K562 (cell line): Measurements from ENCODE around the gene POLD4. TPM values are rescaled to one million over a fixed set of nuclear protein-coding genes. Genes with fewer than 3 reads are reported as not detected.

Source experiments
- FOXP1 ChIP-seq: sonication (generic); formaldehyde crosslinking; IDR thresholded peaks from 2 replicates; pipeline ENCODE4 v1.8.0; 2022; ENCODE audit warnings: mild to moderate bottlenecking, missing genetic modification reagents
- MCM7 ChIP-seq, 2 experiments: fragments of 450-650 bp; IDR thresholded peaks; 2 replicates each; pipeline ENCODE4 v1.6.1; 2016 to 2018
- NCOA1 ChIP-seq: fragments of 450-650 bp; IDR thresholded peaks from 2 replicates; pipeline ENCODE4 v1.6.1; 2016; ENCODE audit warnings: low read depth
- PHB ChIP-seq: fragments of 250-450 bp; sonication (Bioruptor Pico); IDR thresholded peaks from 2 replicates; pipeline ENCODE4 v1.5.0; 2021
- PRMT5 ChIP-seq: sonication (generic); formaldehyde crosslinking; IDR thresholded peaks from 2 replicates; pipeline ENCODE4 v1.5.0; 2020; ENCODE audit warnings: missing genetic modification reagents
- TSC22D4 ChIP-seq: fragments of 450-650 bp; IDR thresholded peaks from 2 replicates; pipeline ENCODE4 v1.6.1; 2016; ENCODE audit warnings: missing genetic modification characterization, missing biosample characterization, control low read depth
- polyA plus RNA-seq, 8 experiments: library from polyadenylated mRNA; depleted of rRNA in 4 of 8; stranded (reverse) in 5 of 8; unstranded in 3 of 8; fragments of >200 nt; fragmentation: Nextera tagmentation in 2 of 8; fragmentation: Illumina TruSeq in 1 of 8; extraction: Ambion mirVana in 2 of 8; extraction: Trizol in 1 of 8; gene quantifications; 2 replicates each; pipeline versions ENCODE4 v1.2.1 to v1.2.3, GENCODE V29; 2011 to 2014; ENCODE audit warnings: inconsistent platforms in 1 of 8, missing spikeins in 1 of 8
- total RNA-seq, 7 experiments: library from RNA; depleted of rRNA in 6 of 7; stranded (reverse); fragments of >200 nt in 6 of 7; fragmentation: Illumina TruSeq in 2 of 7; extraction: Trizol in 2 of 7; gene quantifications; 2 replicates each; pipeline versions ENCODE4 v1.2.1 to v1.2.3, GENCODE V29; 2011 to 2021; ENCODE audit warnings: low replicate concordance in 1 of 7
- TF ChIP-seq, protein P1 (sequence below): fragments of 200-600 bp; sonication (generic); IDR thresholded peaks from one replicate; pipeline ENCODE4 v1.6.1; 2012; ENCODE audit warnings: mild to moderate bottlenecking, low read depth, low read length, inconsistent platforms
- TF ChIP-seq, protein P2 (sequence below), 2 experiments: fragments of 450-650 bp; formaldehyde crosslinking in 1 of 2; IDR thresholded peaks; 2 replicates each; pipeline versions ENCODE4 v1.4.0 to v1.6.1; 2014 to 2020; ENCODE audit warnings: mild to moderate bottlenecking in 2 of 2, borderline replicate concordance in 1 of 2, low read depth in 1 of 2

The POLD4 gene
- total and polyA plus RNA-seq, 9 of the 15 experiments (the other 6 are each of a cell fraction or from before 2014, with no cell fraction given) = 5.8 to 64.5 (median 18.3) TPM

DNA sequence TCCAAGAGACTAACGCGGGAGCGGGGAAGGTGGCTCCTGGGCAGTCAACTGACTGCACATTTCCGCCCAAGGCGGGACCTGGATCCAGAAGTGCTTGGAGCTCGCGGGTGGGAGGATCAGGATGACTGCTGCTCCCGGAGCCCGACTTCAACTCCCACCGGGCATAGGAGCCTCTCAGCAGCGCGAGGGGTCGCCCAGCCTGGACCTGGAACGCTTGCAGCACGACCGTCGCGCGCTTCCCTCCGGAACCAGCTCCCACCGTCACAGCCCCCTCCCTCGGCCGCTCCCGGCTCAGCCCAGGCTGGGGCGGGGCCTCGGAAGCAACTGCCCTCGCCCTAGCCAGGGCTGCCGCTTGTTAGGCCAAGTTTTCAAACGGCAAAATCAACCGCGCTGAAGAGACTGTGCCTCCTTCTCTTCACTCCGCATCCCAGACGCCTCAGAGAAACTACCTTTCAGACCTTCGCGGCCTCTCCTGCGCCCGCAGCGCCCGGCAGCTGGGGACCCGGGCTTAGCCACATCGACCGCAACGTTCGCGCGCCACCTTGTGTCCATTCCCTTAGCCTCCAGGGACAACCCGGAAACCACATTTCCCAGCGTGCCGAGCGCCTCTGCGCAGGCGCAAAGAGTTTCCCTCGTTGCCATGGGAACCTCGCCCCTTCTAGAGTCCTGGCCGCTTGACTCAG is 36.0 kb downstream of the POLD4 start (continued):
- TF ChIP-seq, protein P1, sequence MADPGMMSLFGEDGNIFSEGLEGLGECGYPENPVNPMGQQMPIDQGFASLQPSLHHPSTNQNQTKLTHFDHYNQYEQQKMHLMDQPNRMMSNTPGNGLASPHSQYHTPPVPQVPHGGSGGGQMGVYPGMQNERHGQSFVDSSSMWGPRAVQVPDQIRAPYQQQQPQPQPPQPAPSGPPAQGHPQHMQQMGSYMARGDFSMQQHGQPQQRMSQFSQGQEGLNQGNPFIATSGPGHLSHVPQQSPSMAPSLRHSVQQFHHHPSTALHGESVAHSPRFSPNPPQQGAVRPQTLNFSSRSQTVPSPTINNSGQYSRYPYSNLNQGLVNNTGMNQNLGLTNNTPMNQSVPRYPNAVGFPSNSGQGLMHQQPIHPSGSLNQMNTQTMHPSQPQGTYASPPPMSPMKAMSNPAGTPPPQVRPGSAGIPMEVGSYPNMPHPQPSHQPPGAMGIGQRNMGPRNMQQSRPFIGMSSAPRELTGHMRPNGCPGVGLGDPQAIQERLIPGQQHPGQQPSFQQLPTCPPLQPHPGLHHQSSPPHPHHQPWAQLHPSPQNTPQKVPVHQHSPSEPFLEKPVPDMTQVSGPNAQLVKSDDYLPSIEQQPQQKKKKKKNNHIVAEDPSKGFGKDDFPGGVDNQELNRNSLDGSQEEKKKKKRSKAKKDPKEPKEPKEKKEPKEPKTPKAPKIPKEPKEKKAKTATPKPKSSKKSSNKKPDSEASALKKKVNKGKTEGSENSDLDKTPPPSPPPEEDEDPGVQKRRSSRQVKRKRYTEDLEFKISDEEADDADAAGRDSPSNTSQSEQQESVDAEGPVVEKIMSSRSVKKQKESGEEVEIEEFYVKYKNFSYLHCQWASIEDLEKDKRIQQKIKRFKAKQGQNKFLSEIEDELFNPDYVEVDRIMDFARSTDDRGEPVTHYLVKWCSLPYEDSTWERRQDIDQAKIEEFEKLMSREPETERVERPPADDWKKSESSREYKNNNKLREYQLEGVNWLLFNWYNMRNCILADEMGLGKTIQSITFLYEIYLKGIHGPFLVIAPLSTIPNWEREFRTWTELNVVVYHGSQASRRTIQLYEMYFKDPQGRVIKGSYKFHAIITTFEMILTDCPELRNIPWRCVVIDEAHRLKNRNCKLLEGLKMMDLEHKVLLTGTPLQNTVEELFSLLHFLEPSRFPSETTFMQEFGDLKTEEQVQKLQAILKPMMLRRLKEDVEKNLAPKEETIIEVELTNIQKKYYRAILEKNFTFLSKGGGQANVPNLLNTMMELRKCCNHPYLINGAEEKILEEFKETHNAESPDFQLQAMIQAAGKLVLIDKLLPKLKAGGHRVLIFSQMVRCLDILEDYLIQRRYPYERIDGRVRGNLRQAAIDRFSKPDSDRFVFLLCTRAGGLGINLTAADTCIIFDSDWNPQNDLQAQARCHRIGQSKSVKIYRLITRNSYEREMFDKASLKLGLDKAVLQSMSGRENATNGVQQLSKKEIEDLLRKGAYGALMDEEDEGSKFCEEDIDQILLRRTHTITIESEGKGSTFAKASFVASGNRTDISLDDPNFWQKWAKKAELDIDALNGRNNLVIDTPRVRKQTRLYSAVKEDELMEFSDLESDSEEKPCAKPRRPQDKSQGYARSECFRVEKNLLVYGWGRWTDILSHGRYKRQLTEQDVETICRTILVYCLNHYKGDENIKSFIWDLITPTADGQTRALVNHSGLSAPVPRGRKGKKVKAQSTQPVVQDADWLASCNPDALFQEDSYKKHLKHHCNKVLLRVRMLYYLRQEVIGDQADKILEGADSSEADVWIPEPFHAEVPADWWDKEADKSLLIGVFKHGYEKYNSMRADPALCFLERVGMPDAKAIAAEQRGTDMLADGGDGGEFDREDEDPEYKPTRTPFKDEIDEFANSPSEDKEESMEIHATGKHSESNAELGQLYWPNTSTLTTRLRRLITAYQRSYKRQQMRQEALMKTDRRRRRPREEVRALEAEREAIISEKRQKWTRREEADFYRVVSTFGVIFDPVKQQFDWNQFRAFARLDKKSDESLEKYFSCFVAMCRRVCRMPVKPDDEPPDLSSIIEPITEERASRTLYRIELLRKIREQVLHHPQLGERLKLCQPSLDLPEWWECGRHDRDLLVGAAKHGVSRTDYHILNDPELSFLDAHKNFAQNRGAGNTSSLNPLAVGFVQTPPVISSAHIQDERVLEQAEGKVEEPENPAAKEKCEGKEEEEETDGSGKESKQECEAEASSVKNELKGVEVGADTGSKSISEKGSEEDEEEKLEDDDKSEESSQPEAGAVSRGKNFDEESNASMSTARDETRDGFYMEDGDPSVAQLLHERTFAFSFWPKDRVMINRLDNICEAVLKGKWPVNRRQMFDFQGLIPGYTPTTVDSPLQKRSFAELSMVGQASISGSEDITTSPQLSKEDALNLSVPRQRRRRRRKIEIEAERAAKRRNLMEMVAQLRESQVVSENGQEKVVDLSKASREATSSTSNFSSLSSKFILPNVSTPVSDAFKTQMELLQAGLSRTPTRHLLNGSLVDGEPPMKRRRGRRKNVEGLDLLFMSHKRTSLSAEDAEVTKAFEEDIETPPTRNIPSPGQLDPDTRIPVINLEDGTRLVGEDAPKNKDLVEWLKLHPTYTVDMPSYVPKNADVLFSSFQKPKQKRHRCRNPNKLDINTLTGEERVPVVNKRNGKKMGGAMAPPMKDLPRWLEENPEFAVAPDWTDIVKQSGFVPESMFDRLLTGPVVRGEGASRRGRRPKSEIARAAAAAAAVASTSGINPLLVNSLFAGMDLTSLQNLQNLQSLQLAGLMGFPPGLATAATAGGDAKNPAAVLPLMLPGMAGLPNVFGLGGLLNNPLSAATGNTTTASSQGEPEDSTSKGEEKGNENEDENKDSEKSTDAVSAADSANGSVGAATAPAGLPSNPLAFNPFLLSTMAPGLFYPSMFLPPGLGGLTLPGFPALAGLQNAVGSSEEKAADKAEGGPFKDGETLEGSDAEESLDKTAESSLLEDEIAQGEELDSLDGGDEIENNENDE = no peak
- TF ChIP-seq PHB (CRISPR knock-in tag) (peak; percentile 14; the same call in 1 of the 2 replicates), TSC22D4 (tag) (no peak), FOXP1 (CRISPR knock-in tag) (no peak), NCOA1 (0 out of 2 replicates have a peak, but pooled peaks have one; percentile 57), MCM7 (IDR thresholded peaks at IDR 0.05) (no peak), PRMT5 (CRISPR knock-in tag) (no peak)
- TF ChIP-seq, protein P2, sequence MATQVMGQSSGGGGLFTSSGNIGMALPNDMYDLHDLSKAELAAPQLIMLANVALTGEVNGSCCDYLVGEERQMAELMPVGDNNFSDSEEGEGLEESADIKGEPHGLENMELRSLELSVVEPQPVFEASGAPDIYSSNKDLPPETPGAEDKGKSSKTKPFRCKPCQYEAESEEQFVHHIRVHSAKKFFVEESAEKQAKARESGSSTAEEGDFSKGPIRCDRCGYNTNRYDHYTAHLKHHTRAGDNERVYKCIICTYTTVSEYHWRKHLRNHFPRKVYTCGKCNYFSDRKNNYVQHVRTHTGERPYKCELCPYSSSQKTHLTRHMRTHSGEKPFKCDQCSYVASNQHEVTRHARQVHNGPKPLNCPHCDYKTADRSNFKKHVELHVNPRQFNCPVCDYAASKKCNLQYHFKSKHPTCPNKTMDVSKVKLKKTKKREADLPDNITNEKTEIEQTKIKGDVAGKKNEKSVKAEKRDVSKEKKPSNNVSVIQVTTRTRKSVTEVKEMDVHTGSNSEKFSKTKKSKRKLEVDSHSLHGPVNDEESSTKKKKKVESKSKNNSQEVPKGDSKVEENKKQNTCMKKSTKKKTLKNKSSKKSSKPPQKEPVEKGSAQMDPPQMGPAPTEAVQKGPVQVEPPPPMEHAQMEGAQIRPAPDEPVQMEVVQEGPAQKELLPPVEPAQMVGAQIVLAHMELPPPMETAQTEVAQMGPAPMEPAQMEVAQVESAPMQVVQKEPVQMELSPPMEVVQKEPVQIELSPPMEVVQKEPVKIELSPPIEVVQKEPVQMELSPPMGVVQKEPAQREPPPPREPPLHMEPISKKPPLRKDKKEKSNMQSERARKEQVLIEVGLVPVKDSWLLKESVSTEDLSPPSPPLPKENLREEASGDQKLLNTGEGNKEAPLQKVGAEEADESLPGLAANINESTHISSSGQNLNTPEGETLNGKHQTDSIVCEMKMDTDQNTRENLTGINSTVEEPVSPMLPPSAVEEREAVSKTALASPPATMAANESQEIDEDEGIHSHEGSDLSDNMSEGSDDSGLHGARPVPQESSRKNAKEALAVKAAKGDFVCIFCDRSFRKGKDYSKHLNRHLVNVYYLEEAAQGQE (IDR thresholded peaks at IDR 0.05; ENCODE audit: borderline replicate concordance) = peak; percentile 96
- TF ChIP-seq, protein P2 (CRISPR knock-in tag; IDR thresholded peaks at IDR 0.05; ENCODE audit: low read depth) = 0 out of 2 replicates have a peak, but pooled peaks have one; percentile 56
